MM.1S (cell line): ENCODE measurements around the gene HBE1.

Source experiments
- DNase-seq: peaks from one replicate; pipeline ENCODE4 v3.0.0-alpha.2; 2015
- H2AFZ ChIP-seq: fragments of 300-600 bp; sonication (generic); 2 replicates; pipeline ENCODE4 v1.6.0; 2016; ENCODE audit warnings: antibody characterized with exemption, low read length
- H3F3A ChIP-seq: fragments of 300-600 bp; sonication (generic); 2 replicates; pipeline ENCODE4 v1.6.1; 2016; ENCODE audit warnings: mild to moderate bottlenecking, antibody characterized with exemption, low read length, moderate library complexity, mixed read lengths; ENCODE audit not compliant: insufficient read depth
- H3K27ac ChIP-seq: fragments of 300-600 bp; sonication (generic); 2 replicates; pipeline ENCODE4 v1.5.1; 2016; ENCODE audit warnings: mild to moderate bottlenecking, low read length
- H3K27me3 ChIP-seq: fragments of 300-600 bp; sonication (generic); replicated peaks from 2 replicates; pipeline ENCODE4 v1.6.0; 2016; ENCODE audit warnings: low read length; ENCODE audit not compliant: insufficient read depth
- H3K36me3 ChIP-seq: fragments of 300-600 bp; sonication (generic); replicated peaks from 2 replicates; pipeline ENCODE4 v1.6.1; 2016; ENCODE audit warnings: mild to moderate bottlenecking, low read length, mixed read lengths; ENCODE audit not compliant: insufficient read depth
- H3K4me1 ChIP-seq: fragments of 300-600 bp; sonication (generic); 2 replicates; pipeline ENCODE4 v1.6.1; 2016; ENCODE audit warnings: low read length, mixed read lengths
- H3K4me2 ChIP-seq: fragments of 300-600 bp; sonication (generic); 2 replicates; pipeline ENCODE4 v1.6.0; 2016; ENCODE audit warnings: low read depth, low read length
- H3K4me3 ChIP-seq: fragments of 300-600 bp; sonication (generic); 2 replicates; pipeline ENCODE4 v1.5.1; 2016; ENCODE audit warnings: low read length, mixed read lengths
- H3K79me2 ChIP-seq: fragments of 300-600 bp; sonication (generic); 2 replicates; pipeline ENCODE4 v1.6.1; 2016; ENCODE audit warnings: mixed run types, low read length, mixed read lengths
- H3K9ac ChIP-seq: fragments of 300-600 bp; sonication (generic); 2 replicates; pipeline ENCODE4 v1.6.1; 2016; ENCODE audit warnings: low read length, mixed read lengths
- H3K9me2 ChIP-seq: fragments of 300-600 bp; sonication (generic); replicated peaks from 2 replicates; pipeline ENCODE4 v1.6.1; 2016; ENCODE audit warnings: mild to moderate bottlenecking, low read length, mixed read lengths; ENCODE audit not compliant: insufficient read depth
- H3K9me3 ChIP-seq: fragments of 300-600 bp; sonication (generic); replicated peaks from 2 replicates; pipeline ENCODE4 v1.6.1; 2016; ENCODE audit warnings: mild to moderate bottlenecking, low read length, mixed read lengths; ENCODE audit not compliant: insufficient read depth
- H4K20me1 ChIP-seq: fragments of 300-600 bp; sonication (generic); 2 replicates; pipeline ENCODE4 v1.6.1; 2016; ENCODE audit warnings: mild to moderate bottlenecking, low read length, moderate library complexity, mixed read lengths; ENCODE audit not compliant: insufficient read depth
- EZH2 ChIP-seq: fragments of 300-600 bp; sonication (generic); optimal IDR thresholded peaks from 2 replicates; pipeline ENCODE3; 2017; ENCODE audit warnings: low read depth, mild to moderate bottlenecking, antibody characterized with exemption, low read length, mixed read lengths
- EZH2phosphoT487 ChIP-seq: fragments of 300-600 bp; sonication (generic); IDR thresholded peaks from 2 replicates; pipeline ENCODE4 v1.6.1; 2018; ENCODE audit warnings: antibody characterized with exemption, low read length
- TF ChIP-seq, protein P1 (sequence below): fragments of 300-600 bp; sonication (generic); IDR thresholded peaks from 2 replicates; pipeline ENCODE4 v1.5.1; 2016; ENCODE audit warnings: antibody characterized with exemption, low read length, mixed read lengths

Gene HBE1

GRCh38 chr11:5282628-5283027 lies 12.9 kb upstream of the HBE1 start:
- Histone ChIP-seq H3K9ac (no peak overlapping the region), H3F3A (no peaks in the 10 kb centered on the region; the same call in 1 of the 2 replicates), H3K4me1 (peaks cover 27% of the 10 kb centered on the region), H2AFZ (no peak overlapping the region), H3K79me2 (no peaks in the 10 kb centered on the region), H3K4me3 (no peak overlapping the region), H3K27me3 (no peaks in the 10 kb centered on the region), H3K36me3 (no peaks in the 10 kb centered on the region), H3K27ac (no peak overlapping the region), H3K9me3 (no peaks in the 10 kb centered on the region), H4K20me1 (no peaks in the 10 kb centered on the region), H3K4me2 (no peak overlapping the region), H3K9me2 (no peaks in the 10 kb centered on the region)
- TF ChIP-seq EZH2phosphoT487: no peak
- DNase-seq: no peak

- no peak overlapping the region for H3K4me2 ChIP-seq
- no peaks in the 10 kb centered on the region; the same call in 1 of the 2 replicates for H3F3A ChIP-seq
- TF ChIP-seq EZH2phosphoT487: no peak
- TF ChIP-seq, protein P1, sequence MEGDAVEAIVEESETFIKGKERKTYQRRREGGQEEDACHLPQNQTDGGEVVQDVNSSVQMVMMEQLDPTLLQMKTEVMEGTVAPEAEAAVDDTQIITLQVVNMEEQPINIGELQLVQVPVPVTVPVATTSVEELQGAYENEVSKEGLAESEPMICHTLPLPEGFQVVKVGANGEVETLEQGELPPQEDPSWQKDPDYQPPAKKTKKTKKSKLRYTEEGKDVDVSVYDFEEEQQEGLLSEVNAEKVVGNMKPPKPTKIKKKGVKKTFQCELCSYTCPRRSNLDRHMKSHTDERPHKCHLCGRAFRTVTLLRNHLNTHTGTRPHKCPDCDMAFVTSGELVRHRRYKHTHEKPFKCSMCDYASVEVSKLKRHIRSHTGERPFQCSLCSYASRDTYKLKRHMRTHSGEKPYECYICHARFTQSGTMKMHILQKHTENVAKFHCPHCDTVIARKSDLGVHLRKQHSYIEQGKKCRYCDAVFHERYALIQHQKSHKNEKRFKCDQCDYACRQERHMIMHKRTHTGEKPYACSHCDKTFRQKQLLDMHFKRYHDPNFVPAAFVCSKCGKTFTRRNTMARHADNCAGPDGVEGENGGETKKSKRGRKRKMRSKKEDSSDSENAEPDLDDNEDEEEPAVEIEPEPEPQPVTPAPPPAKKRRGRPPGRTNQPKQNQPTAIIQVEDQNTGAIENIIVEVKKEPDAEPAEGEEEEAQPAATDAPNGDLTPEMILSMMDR: no peak
- TF ChIP-seq EZH2: no peak
- no peaks in the 10 kb centered on the region for H3K36me3 ChIP-seq
- no peaks in the 10 kb centered on the region for H4K20me1 ChIP-seq
- H3K27ac ChIP-seq: no peak overlapping the region
- H3K79me2 ChIP-seq: no peaks in the 10 kb centered on the region
- no peaks in the 10 kb centered on the region for H3K9me2 ChIP-seq
- H3K9ac ChIP-seq: no peak overlapping the region
- no peak overlapping the region for H3K4me3 ChIP-seq
- H3K4me1 ChIP-seq: peaks cover 26% of the 10 kb centered on the region
- H3K27me3 ChIP-seq: no peaks in the 10 kb centered on the region
- DNase-seq: no peak
- H3K9me3 ChIP-seq: no peaks in the 10 kb centered on the region
- no peak overlapping the region for H2AFZ ChIP-seq
These were observed 11.9 kb upstream of the HBE1 start for GRCh38 chr11:5281596-5281995.

DNA sequence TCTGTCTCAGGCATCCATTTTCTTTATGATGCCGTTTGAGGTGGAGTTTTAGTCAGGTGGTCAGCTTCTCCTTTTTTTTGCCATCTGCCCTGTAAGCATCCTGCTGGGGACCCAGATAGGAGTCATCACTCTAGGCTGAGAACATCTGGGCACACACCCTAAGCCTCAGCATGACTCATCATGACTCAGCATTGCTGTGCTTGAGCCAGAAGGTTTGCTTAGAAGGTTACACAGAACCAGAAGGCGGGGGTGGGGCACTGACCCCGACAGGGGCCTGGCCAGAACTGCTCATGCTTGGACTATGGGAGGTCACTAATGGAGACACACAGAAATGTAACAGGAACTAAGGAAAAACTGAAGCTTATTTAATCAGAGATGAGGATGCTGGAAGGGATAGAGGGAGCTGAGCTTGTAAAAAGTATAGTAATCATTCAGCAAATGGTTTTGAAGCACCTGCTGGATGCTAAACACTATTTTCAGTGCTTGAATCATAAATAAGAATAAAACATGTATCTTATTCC lies 10.9 kb upstream of the HBE1 start:
- Histone ChIP-seq H3K4me1 (peaks cover 17% of the 10 kb centered on the region; the same call in 1 of the 2 replicates), H3K9me2 (no peaks in the 10 kb centered on the region), H3K36me3 (no peaks in the 10 kb centered on the region), H3K79me2 (no peaks in the 10 kb centered on the region), H4K20me1 (no peaks in the 10 kb centered on the region), H3K9me3 (no peaks in the 10 kb centered on the region), H3K9ac (no peak overlapping the region), H3K4me2 (no peak overlapping the region), H3F3A (no peaks in the 10 kb centered on the region), H2AFZ (no peak overlapping the region), H3K27ac (no peak overlapping the region), H3K27me3 (no peaks in the 10 kb centered on the region), H3K4me3 (no peak overlapping the region)
- TF ChIP-seq EZH2 (no peak), EZH2phosphoT487 (no peak)
- TF ChIP-seq, protein P1: no peak
- DNase-seq: peak; percentile 93

- no peak overlapping the region for H2AFZ ChIP-seq
- TF ChIP-seq EZH2phosphoT487: no peak
- no peak for TF ChIP-seq EZH2
- TF ChIP-seq, protein P1: no peak
- no peaks in the 10 kb centered on the region for H3F3A ChIP-seq
- no peak overlapping the region for H3K9ac ChIP-seq
- no peaks in the 10 kb centered on the region for H3K79me2 ChIP-seq
- H3K4me2 ChIP-seq: no peak overlapping the region
- H3K9me3 ChIP-seq: no peaks in the 10 kb centered on the region
- no peak for DNase-seq
- H3K36me3 ChIP-seq: no peaks in the 10 kb centered on the region
- H3K4me3 ChIP-seq: no peak overlapping the region
- peaks cover 11% of the 10 kb centered on the region; the same call in 1 of the 2 replicates for H3K4me1 ChIP-seq
- no peaks in the 10 kb centered on the region for H4K20me1 ChIP-seq
- no peak overlapping the region for H3K27ac ChIP-seq
- no peaks in the 10 kb centered on the region for H3K27me3 ChIP-seq
- H3K9me2 ChIP-seq: no peaks in the 10 kb centered on the region
These were observed 9.8 kb upstream of the HBE1 start for GRCh38 chr11:5279471-5280090.
